ENCODE results near the gene ERO1B.
"Not testable (repeated sequence)": the region's sequence is repeated elsewhere in the genome, so short reads cannot be mapped to it uniquely, and the experiment has no call there.

Gene ERO1B

GRCh38 chr1:236281654-236282424, at the start of gene ERO1B:
Gene ERO1B, minus strand, starts transcription at chr1:236281958. Its CDS starts 175 bp downstream, at chr1:236281783.
- DNase-seq (ENCODE audit: insufficient read length, low spot score) (peak; percentile 80), FAIRE-seq (no peak)
- TF ChIP-seq POLR2A (IDR thresholded peaks at IDR 0.05; ENCODE audit: low read depth, low read length), result peak; percentile 88

GRCh38 chr1:236331412-236331811, 49.7 kb upstream of the ERO1B start:
- not testable (repeated sequence) for DNase-seq (ENCODE audit: insufficient read length, low spot score); FAIRE-seq

GRCh38 chr1:236326432-236326831, 44.7 kb upstream of the ERO1B start:
- DNase-seq (ENCODE audit: insufficient read length, low spot score) (no peak), FAIRE-seq (no peak)
- TF ChIP-seq POLR2A (IDR thresholded peaks at IDR 0.05; ENCODE audit: low read depth, low read length), result no peak

GRCh38 chr1:236325567-236325966, 43.8 kb upstream of the ERO1B start:
- DNase-seq (ENCODE audit: insufficient read length, low spot score) (no peak), FAIRE-seq (no peak)
- TF ChIP-seq POLR2A (IDR thresholded peaks at IDR 0.05; ENCODE audit: low read depth, low read length), result no peak

- TF ChIP-seq POLR2A (IDR thresholded peaks at IDR 0.05; ENCODE audit: low read depth, low read length), result no peak
- no peak for DNase-seq (ENCODE audit: insufficient read length, low spot score)
- FAIRE-seq, result no peak
Observed at GRCh38 chr1:236323819-236324411, 42.2 kb upstream of the ERO1B start.

- no peak for FAIRE-seq
- TF ChIP-seq POLR2A (IDR thresholded peaks at IDR 0.05; ENCODE audit: low read depth, low read length), result no peak
- no peak for DNase-seq (ENCODE audit: insufficient read length, low spot score)
Observed at GRCh38 chr1:236322566-236323409, 41.0 kb upstream of the ERO1B start.

GRCh38 chr1:236321101-236321500, 39.3 kb upstream of the ERO1B start:
- DNase-seq (ENCODE audit: insufficient read length, low spot score) (no peak), FAIRE-seq (no peak)
- TF ChIP-seq POLR2A (IDR thresholded peaks at IDR 0.05; ENCODE audit: low read depth, low read length), result no peak

GRCh38 chr1:236320671-236321070, 38.9 kb upstream of the ERO1B start:
- FAIRE-seq, result no peak
- DNase-seq (ENCODE audit: insufficient read length, low spot score), result no peak
- TF ChIP-seq POLR2A (IDR thresholded peaks at IDR 0.05; ENCODE audit: low read depth, low read length), result no peak

GRCh38 chr1:236320214-236320613, 38.5 kb upstream of the ERO1B start:
- FAIRE-seq, result no peak
- no peak for TF ChIP-seq POLR2A (IDR thresholded peaks at IDR 0.05; ENCODE audit: low read depth, low read length)
- DNase-seq (ENCODE audit: insufficient read length, low spot score), result no peak

- FAIRE-seq (no peak), DNase-seq (ENCODE audit: insufficient read length, low spot score) (no peak)
- no peak for TF ChIP-seq POLR2A (IDR thresholded peaks at IDR 0.05; ENCODE audit: low read depth, low read length)
Observed at GRCh38 chr1:236316437-236316836, 34.7 kb upstream of the ERO1B start.

GRCh38 chr1:236315518-236315917, 33.8 kb upstream of the ERO1B start:
- no peak for TF ChIP-seq POLR2A (IDR thresholded peaks at IDR 0.05; ENCODE audit: low read depth, low read length)
- FAIRE-seq (no peak), DNase-seq (ENCODE audit: insufficient read length, low spot score) (no peak)

GRCh38 chr1:236315092-236315491, 33.3 kb upstream of the ERO1B start:
- TF ChIP-seq POLR2A (IDR thresholded peaks at IDR 0.05; ENCODE audit: low read depth, low read length), result no peak
- DNase-seq (ENCODE audit: insufficient read length, low spot score) (no peak), FAIRE-seq (no peak)

- FAIRE-seq; DNase-seq (ENCODE audit: insufficient read length, low spot score): not testable (repeated sequence)
Observed at GRCh38 chr1:236314050-236314449, 32.3 kb upstream of the ERO1B start.

GRCh38 chr1:236313427-236313826, 31.7 kb upstream of the ERO1B start:
- no peak for TF ChIP-seq POLR2A (IDR thresholded peaks at IDR 0.05; ENCODE audit: low read depth, low read length)
- no peak for FAIRE-seq
- DNase-seq (ENCODE audit: insufficient read length, low spot score), result no peak
